ENCODE data around the gene TWSG1.

DNA sequence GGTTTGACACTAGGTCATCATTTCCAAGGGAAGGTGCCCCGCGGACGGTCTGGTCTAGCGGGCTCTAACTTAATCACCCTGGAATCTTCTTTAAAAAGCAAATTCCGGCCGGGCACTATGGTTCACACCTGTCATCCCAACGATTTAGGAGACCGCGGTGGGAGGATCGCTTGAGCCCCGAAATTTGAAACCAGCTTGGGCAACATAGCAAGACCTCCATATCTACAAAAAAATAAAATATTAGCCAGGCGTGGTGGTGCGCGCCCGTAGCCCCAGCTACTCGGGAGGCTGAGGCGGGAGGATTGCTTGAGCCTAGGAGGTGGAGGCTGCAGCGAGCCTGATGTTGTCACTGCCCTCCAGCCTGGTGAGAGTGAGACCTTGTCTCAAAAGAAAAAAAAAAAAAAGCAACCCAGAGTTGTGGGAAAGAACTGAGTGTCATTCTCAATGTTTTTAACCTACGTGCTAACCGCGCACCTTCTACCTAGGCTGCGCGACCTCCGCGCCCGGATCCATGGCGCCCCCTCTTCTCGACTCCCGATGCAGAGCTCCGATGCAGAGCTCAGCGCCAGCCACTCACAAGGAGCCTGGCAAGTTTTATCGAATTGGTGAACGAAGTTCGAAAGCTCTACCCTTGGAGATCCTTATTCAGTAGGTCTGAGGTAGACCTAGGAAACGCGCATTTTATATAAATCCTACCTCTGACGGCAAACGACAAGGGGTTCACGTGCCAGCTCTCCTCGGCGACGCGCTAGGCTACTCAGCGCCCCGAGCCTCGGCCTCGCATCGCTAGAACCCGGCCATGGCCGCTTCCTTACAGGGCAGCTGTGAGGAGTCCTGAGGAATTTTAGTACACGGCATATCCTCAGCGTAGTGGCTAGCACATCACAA, 888 bp upstream of the TWSG1 start:
- TF ChIP-seq, protein P1, sequence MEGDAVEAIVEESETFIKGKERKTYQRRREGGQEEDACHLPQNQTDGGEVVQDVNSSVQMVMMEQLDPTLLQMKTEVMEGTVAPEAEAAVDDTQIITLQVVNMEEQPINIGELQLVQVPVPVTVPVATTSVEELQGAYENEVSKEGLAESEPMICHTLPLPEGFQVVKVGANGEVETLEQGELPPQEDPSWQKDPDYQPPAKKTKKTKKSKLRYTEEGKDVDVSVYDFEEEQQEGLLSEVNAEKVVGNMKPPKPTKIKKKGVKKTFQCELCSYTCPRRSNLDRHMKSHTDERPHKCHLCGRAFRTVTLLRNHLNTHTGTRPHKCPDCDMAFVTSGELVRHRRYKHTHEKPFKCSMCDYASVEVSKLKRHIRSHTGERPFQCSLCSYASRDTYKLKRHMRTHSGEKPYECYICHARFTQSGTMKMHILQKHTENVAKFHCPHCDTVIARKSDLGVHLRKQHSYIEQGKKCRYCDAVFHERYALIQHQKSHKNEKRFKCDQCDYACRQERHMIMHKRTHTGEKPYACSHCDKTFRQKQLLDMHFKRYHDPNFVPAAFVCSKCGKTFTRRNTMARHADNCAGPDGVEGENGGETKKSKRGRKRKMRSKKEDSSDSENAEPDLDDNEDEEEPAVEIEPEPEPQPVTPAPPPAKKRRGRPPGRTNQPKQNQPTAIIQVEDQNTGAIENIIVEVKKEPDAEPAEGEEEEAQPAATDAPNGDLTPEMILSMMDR (IDR thresholded peaks at IDR 0.05; ENCODE audit: insufficient read depth, low read length) = no peak
- TF ChIP-seq, protein P2, sequence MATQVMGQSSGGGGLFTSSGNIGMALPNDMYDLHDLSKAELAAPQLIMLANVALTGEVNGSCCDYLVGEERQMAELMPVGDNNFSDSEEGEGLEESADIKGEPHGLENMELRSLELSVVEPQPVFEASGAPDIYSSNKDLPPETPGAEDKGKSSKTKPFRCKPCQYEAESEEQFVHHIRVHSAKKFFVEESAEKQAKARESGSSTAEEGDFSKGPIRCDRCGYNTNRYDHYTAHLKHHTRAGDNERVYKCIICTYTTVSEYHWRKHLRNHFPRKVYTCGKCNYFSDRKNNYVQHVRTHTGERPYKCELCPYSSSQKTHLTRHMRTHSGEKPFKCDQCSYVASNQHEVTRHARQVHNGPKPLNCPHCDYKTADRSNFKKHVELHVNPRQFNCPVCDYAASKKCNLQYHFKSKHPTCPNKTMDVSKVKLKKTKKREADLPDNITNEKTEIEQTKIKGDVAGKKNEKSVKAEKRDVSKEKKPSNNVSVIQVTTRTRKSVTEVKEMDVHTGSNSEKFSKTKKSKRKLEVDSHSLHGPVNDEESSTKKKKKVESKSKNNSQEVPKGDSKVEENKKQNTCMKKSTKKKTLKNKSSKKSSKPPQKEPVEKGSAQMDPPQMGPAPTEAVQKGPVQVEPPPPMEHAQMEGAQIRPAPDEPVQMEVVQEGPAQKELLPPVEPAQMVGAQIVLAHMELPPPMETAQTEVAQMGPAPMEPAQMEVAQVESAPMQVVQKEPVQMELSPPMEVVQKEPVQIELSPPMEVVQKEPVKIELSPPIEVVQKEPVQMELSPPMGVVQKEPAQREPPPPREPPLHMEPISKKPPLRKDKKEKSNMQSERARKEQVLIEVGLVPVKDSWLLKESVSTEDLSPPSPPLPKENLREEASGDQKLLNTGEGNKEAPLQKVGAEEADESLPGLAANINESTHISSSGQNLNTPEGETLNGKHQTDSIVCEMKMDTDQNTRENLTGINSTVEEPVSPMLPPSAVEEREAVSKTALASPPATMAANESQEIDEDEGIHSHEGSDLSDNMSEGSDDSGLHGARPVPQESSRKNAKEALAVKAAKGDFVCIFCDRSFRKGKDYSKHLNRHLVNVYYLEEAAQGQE (IDR thresholded peaks at IDR 0.05; ENCODE audit: insufficient replicate concordance, low read depth) = no peak
